PFSK-1 (cell line): ENCODE measurements around the gene IP6K1.
A peak's percentile ranks its signal among the peaks of the same experiment; 100 is the strongest.

ENCODE experiments used
- FOXP2 ChIP-seq: optimal IDR thresholded peaks from 2 replicates; pipeline ENCODE3; 2011; ENCODE audit warnings: borderline replicate concordance, control low read depth, inconsistent platforms; ENCODE audit not compliant: insufficient read depth; ENCODE audit errors: extremely low read length, extremely low read depth
- POLR2AphosphoS5 ChIP-seq: IDR thresholded peaks from 2 replicates; pipeline ENCODE4 v1.6.1; 2012; ENCODE audit warnings: low read depth, mild to moderate bottlenecking, control low read depth, low read length, moderate library complexity
- SIN3A ChIP-seq: IDR thresholded peaks from 2 replicates; pipeline ENCODE4 v1.6.1; 2012; ENCODE audit warnings: mild to moderate bottlenecking, low read length, moderate library complexity, borderline replicate concordance; ENCODE audit not compliant: insufficient read depth
- TAF1 ChIP-seq: IDR thresholded peaks from 2 replicates; pipeline ENCODE4 v1.6.1; 2012; ENCODE audit warnings: low read length, control low read depth, borderline replicate concordance; ENCODE audit not compliant: insufficient read depth
- TF ChIP-seq, protein P1 (sequence below), 2 experiments: IDR thresholded peaks; 2 replicates each; pipeline versions ENCODE4 v1.6.1 to v1.8.0; 2011 to 2012; ENCODE audit warnings: low read depth in 2 of 2, low read length in 2 of 2, control low read depth in 1 of 2, inconsistent platforms in 1 of 2, mild to moderate bottlenecking in 1 of 2, moderate library complexity in 1 of 2; ENCODE audit not compliant: insufficient read depth in 1 of 2

IP6K1 gene

DNA sequence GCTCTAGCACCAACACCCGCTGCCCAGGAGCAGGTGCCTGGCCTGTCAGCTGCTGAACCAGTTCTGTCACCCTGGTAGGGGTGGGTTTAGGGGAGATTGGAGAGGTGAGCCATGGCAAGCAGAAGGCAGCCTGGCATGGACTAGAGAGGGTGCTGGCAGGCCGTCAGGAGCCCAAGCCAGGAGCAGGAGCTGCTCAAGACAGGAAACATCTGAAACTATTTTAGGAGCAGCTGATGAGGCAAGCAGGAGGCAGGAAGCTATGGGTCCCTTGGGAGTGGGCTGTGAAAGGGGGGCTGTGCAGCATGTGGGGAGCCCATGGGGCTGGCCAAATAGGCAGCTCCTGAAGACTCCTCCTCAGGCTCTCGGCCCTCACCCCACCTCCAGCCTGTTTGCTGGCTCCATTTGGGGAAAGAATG lies 19.0 kb upstream of the IP6K1 start:
- TF ChIP-seq FOXP2 (no peak), POLR2AphosphoS5 (peak; percentile 17; the same call in 1 of the 2 replicates), SIN3A (no peak)

DNA sequence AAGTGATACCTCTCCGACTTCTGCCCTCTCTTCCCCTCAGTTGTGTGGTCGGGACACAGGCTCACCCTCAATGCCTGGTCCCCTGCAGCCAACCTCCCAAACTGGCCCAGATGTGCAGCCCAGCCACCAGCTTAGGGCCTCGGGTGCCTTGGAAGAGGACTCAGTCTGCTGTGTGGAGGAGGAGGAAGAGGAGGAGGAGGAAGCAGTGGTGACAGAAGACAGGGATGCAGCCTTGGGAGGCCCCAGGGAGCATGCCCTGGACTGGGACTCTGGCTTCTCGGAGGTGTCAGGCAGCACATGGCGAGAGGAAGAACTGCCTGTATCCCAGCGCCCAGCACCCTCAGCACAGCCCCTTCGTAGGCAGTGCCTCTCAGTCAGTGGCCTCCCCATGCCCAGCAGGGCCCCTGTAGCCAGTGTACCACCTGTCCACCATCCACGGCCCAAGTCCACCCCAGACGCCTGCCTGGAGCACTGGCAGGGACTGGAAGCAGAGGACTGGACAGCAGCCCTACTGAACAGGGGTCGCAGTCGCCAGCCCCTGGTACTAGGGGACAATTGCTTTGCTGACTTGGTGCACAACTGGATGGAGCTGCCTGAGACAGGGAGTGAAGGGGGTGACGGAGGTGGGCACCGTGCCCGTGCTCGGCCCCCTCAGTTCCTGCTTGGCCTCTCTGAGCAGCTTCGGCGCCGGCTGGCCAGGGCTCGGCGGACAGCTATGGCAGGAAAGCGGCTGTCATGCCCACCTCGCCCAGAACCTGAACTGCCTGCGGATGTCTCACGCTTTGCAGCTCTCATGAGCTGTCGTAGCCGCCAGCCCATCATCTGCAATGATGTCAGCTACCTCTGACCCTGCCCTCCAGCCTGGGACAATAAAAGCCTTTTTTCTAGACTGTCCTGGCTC lies 18.0 kb upstream of the IP6K1 start:
- TF ChIP-seq, protein P1, sequence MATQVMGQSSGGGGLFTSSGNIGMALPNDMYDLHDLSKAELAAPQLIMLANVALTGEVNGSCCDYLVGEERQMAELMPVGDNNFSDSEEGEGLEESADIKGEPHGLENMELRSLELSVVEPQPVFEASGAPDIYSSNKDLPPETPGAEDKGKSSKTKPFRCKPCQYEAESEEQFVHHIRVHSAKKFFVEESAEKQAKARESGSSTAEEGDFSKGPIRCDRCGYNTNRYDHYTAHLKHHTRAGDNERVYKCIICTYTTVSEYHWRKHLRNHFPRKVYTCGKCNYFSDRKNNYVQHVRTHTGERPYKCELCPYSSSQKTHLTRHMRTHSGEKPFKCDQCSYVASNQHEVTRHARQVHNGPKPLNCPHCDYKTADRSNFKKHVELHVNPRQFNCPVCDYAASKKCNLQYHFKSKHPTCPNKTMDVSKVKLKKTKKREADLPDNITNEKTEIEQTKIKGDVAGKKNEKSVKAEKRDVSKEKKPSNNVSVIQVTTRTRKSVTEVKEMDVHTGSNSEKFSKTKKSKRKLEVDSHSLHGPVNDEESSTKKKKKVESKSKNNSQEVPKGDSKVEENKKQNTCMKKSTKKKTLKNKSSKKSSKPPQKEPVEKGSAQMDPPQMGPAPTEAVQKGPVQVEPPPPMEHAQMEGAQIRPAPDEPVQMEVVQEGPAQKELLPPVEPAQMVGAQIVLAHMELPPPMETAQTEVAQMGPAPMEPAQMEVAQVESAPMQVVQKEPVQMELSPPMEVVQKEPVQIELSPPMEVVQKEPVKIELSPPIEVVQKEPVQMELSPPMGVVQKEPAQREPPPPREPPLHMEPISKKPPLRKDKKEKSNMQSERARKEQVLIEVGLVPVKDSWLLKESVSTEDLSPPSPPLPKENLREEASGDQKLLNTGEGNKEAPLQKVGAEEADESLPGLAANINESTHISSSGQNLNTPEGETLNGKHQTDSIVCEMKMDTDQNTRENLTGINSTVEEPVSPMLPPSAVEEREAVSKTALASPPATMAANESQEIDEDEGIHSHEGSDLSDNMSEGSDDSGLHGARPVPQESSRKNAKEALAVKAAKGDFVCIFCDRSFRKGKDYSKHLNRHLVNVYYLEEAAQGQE (IDR thresholded peaks at IDR 0.05; ENCODE audit: insufficient read depth in 1 of 2, low read depth in 2 of 2, low read length in 2 of 2), result peak in 1 of 2 experiments; percentile 40; a peak in 1 of 4 replicates
- no peak for TF ChIP-seq TAF1

DNA sequence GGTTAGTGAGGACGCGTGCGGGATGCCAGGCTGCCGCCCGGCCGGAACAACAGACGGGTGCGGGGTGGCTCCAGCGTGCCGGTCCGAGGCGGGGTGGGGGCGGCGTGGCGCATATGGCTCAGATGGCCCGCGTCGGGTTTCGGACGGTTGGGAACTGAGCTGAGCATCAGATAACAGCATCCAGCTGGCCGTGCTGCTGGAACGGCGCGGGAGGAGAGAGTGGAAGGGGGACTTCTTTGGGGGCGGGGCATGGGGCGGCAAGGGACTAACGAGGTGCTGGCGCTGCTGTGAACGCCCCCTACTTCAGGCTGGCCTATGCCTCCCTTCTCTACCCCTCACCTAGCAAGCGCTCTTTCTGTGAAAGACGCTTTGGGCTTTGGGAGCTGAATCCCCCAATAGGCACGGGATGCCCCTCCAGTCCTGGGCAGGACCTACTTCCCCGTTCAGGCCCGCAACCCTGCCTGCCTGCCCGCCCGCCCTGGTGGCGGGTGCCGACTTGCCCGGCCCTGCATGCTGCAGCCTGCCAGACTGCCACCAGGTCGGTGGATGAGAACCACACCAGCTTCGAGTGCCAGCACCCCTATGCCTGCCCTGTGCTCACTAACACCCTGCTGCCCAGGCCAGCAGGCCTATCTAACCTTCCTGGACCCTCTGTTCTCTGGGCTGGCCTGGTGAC lies 17.3 kb upstream of the IP6K1 start:
- TF ChIP-seq TAF1 (no peak), FOXP2 (no peak), SIN3A (no peak), POLR2AphosphoS5 (no peak)
- TF ChIP-seq, protein P1 (IDR thresholded peaks at IDR 0.05; ENCODE audit: insufficient read depth in 1 of 2, low read depth in 2 of 2, low read length in 2 of 2), result no peak

DNA sequence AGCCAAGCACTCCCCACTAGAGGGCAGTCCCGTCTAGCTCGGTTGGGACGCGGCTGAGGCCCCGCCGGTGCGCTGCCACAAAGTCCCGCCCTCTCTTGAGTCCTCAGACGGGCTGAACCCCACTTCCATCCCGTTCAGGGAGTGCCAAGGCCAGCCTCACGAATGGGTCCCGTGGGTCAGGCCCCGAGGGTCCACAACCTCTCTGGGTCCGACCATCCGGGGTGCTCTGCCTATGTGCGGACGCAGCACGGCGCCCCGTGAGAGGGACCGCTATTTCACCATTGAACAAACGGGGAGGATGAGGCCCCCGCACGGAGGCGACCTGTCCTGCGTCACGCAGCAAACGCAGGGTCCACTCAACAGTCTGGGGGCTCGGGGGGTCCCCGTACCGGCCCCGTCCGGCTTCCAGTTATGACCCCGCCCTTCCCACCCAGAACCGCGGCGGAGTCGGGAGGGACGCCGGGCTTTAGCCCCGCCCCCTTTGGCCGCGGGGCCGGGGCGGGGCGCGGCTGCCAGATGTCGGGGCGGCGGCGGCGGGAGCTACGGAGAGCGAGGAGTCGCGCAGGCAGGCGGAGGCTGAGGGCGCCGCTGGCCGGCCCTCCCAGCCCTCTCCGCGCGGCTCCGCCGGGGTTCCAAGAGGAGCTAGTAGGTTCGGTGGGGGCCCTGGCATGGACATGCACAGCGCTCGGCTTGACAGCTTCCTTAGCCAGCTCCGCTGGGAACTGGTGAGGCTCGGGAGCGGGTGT lies 16.6 kb upstream of the IP6K1 start, which contains the start of gene INKA1:
Gene INKA1 (plus strand): TSS at position 543 of the 746 bp plus-strand sequence. CDS start 132 bp downstream, at position 675.
- peak; percentile 68 for TF ChIP-seq POLR2AphosphoS5
- no peak for TF ChIP-seq TAF1

DNA sequence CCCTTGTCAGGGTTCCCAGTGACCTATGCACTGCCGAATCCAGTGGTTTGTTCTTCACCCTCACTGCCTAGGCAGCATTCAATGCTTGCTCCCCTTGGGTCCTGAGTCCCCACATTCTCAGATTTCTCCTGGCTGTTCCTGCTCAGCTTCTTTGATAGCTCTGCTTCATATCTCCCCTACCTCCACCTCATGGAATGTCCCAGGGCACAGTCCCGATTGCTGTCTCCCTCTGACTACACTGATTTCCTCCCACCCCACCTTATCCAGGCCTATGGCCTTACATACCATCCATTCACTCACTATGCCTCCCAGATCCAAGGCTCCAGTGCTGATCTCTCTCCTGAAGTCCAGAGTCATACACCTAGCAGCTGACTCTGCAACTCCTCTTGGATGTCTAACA lies 14.8 kb upstream of the IP6K1 start:
- TF ChIP-seq POLR2AphosphoS5 (no peak), SIN3A (no peak), TAF1 (no peak), FOXP2 (no peak)
- TF ChIP-seq, protein P1 (IDR thresholded peaks at IDR 0.05; ENCODE audit: insufficient read depth in 1 of 2, low read depth in 2 of 2, low read length in 2 of 2), result no peak

DNA sequence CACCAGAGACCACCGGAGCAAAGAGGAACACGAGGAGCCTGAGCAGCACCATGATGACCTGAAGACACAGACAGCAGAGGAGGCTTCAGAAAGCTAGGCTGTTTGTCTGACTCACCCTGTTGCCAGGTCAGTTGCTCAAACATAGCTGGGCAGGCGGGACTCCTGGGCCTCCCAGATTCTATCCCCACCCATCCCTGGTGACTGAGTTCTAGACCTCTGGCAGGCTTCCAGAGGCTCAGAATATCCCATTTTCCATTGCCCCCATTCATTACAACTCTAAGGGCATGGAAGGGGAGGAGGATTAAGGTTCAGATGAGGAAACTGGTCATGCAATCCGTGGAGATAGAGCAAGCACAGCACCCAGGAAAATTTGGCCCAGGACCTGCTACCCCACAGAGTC lies 13.4 kb upstream of the IP6K1 start, which contains the start of gene CDHR4:
Gene CDHR4 (minus strand): TSS at position 113 of the 400 bp plus-strand sequence. CDS start 61 bp downstream, at position 52.
- TF ChIP-seq SIN3A (no peak), POLR2AphosphoS5 (no peak), TAF1 (no peak)
- TF ChIP-seq, protein P1 (IDR thresholded peaks at IDR 0.05; ENCODE audit: insufficient read depth in 1 of 2, low read depth in 2 of 2, low read length in 2 of 2), result no peak
